HepG2 (cell line): ENCODE data around the gene FUCA2. TPM values are rescaled to one million over a fixed set of nuclear protein-coding genes. Genes with fewer than 3 reads are reported as not detected.

ENCODE experiments used
- ELF4 ChIP-seq: sonication (generic); formaldehyde crosslinking; IDR thresholded peaks from 2 replicates; pipeline ENCODE4 v1.5.0; 2020; ENCODE audit warnings: missing genetic modification reagents, mild to moderate bottlenecking, moderate library complexity, borderline replicate concordance
- FOXJ3 ChIP-seq: sonication (generic); formaldehyde crosslinking; IDR thresholded peaks from 2 replicates; pipeline ENCODE4 v1.4.0; 2020; ENCODE audit warnings: missing genetic modification reagents, mild to moderate bottlenecking, borderline replicate concordance
- SMYD3 ChIP-seq: sonication (generic); formaldehyde crosslinking; IDR thresholded peaks from 2 replicates; pipeline ENCODE4 v1.8.1; 2023; ENCODE audit warnings: mild to moderate bottlenecking, missing genetic modification reagents
- SNAPC2 ChIP-seq: sonication (generic); formaldehyde crosslinking; IDR thresholded peaks from 2 replicates; pipeline ENCODE4 v1.8.1; 2022; ENCODE audit warnings: mild to moderate bottlenecking, missing genetic modification reagents
- SRSF1 ChIP-seq: fragments of 200-400 bp; formaldehyde crosslinking; optimal IDR thresholded peaks from 2 replicates; pipeline ENCODE3; 2017; ENCODE audit warnings: mild to moderate bottlenecking, low read depth, low read length, moderate library complexity
- ZEB1 ChIP-seq: IDR thresholded peaks from 2 replicates; pipeline ENCODE4 v1.6.1; 2012; ENCODE audit warnings: mild to moderate bottlenecking, low read depth, inconsistent platforms; ENCODE audit not compliant: insufficient replicate concordance
- ZNF570 ChIP-seq: sonication (generic); formaldehyde crosslinking; IDR thresholded peaks from 2 replicates; pipeline ENCODE4 v1.4.0; 2020; ENCODE audit warnings: mild to moderate bottlenecking, missing genetic modification reagents, borderline replicate concordance
- ZNF589 ChIP-seq: sonication (generic); formaldehyde crosslinking; conservative IDR thresholded peaks from 2 replicates; pipeline ENCODE4 v1.8.0; 2022; ENCODE audit warnings: mild to moderate bottlenecking, moderate library complexity, missing genetic modification reagents
- ZNF75D ChIP-seq: sonication (generic); formaldehyde crosslinking; IDR thresholded peaks from 2 replicates; pipeline ENCODE4 v1.8.1; 2023; ENCODE audit warnings: missing genetic modification reagents, mild to moderate bottlenecking, borderline replicate concordance
- ZNF772 ChIP-seq: sonication (generic); formaldehyde crosslinking; IDR thresholded peaks from 2 replicates; pipeline ENCODE4 v1.5.0; 2020; ENCODE audit warnings: mild to moderate bottlenecking, missing genetic modification reagents
- polyA plus RNA-seq, 8 experiments: library from polyadenylated mRNA; depleted of rRNA in 3 of 8; stranded (reverse) in 7 of 8; unstranded in 1 of 8; fragments of >200 nt; fragmentation: Illumina TruSeq in 4 of 8; extraction: Trizol in 4 of 8; gene quantifications; 2 replicates each; pipeline versions ENCODE4 v1.2.1 to v1.2.3, GENCODE V29; 2011 to 2016; ENCODE audit warnings: low read depth in 4 of 8, missing spikeins in 1 of 8, mixed read lengths in 1 of 8; ENCODE audit not compliant: insufficient read depth in 1 of 8
- total RNA-seq, 5 experiments: library from RNA; depleted of rRNA; stranded (reverse); fragments of >200 nt; fragmentation: Illumina TruSeq; extraction: Trizol; gene quantifications; 2 replicates each; pipeline ENCODE4 v1.2.3, GENCODE V29; 2016; ENCODE audit warnings: low read depth in 1 of 5
- TF ChIP-seq, protein P1 (sequence below): sonication (generic); formaldehyde crosslinking; IDR thresholded peaks from 2 replicates; pipeline ENCODE4 v1.4.0; 2020; ENCODE audit warnings: low read depth, mild to moderate bottlenecking, missing genetic modification reagents
- TF ChIP-seq, protein P2 (sequence below): sonication (generic); formaldehyde crosslinking; IDR thresholded peaks from 2 replicates; pipeline ENCODE4 v1.4.0; 2020; ENCODE audit warnings: missing genetic modification reagents, borderline replicate concordance
- TF ChIP-seq, protein P3 (sequence below): sonication (generic); formaldehyde crosslinking; conservative IDR thresholded peaks from 2 replicates; pipeline ENCODE4 v1.4.0; 2020; ENCODE audit warnings: missing genetic modification reagents
- TF ChIP-seq, protein P4 (sequence below): sonication (generic); formaldehyde crosslinking; IDR thresholded peaks from 2 replicates; pipeline ENCODE4 v1.5.1; 2020; ENCODE audit warnings: missing genetic modification reagents, mild to moderate bottlenecking, borderline replicate concordance
- TF ChIP-seq, protein P5 (sequence below): sonication (generic); formaldehyde crosslinking; IDR thresholded peaks from 2 replicates; pipeline ENCODE4 v1.4.0; 2020; ENCODE audit warnings: missing genetic modification reagents
- TF ChIP-seq, protein P6 (sequence below): IDR thresholded peaks from 2 replicates; pipeline ENCODE4 v1.6.1; 2016; ENCODE audit warnings: low read depth

The FUCA2 gene
- total and polyA plus RNA-seq, 2 of the 13 experiments (the other 11 are each of a cell fraction or from before 2014, with no cell fraction given): 87.4 to 144 TPM

DNA sequence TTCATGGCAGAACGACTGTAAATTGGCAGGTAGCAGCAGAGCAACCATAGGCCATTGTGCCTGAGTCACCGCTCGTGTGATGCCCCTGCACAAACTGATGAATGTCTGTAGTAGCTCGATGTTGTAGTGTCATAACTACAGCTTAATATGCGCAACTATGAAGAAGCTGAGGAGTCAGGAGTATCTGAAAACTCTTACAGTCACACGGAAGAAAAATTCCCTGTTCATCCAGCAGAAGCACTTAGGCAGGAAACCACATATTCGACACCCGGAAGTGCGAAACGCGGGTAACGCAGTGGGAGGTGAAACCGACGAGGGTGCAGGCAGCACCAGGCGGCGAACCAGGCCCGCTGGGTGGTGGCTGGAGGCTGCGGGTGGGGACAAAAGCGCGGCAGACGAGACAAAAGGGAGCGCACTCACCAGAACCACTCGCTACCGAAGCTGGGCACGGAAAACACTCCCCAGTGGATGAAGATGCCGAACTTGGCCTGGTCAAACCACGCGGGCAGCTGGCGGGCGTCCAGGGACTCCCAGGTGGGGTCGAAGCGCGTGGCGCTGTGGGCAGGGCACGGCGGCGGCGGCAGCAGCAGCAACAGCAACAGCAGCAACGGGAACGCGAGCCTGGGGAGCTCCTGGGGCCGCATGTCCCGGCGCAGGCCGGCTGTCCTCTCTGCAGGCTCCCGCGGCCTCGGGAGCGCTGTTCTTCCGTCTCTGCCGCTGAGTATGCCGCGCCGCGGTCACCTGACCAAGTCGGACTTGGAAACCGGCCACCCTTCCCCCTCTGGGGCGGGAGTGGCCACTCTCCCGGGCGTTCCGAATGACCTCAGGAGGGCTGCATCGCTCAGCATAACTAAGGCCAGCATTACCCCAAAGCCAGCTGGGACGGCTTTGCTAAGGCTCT is at the start of gene FUCA2 (continued):
- TF ChIP-seq, protein P1, sequence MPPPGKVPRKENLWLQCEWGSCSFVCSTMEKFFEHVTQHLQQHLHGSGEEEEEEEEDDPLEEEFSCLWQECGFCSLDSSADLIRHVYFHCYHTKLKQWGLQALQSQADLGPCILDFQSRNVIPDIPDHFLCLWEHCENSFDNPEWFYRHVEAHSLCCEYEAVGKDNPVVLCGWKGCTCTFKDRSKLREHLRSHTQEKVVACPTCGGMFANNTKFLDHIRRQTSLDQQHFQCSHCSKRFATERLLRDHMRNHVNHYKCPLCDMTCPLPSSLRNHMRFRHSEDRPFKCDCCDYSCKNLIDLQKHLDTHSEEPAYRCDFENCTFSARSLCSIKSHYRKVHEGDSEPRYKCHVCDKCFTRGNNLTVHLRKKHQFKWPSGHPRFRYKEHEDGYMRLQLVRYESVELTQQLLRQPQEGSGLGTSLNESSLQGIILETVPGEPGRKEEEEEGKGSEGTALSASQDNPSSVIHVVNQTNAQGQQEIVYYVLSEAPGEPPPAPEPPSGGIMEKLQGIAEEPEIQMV (CRISPR knock-in tag): peak; percentile 71; the same call in 1 of the 2 replicates
- TF ChIP-seq SNAPC2 (peak; percentile 20), ZEB1 (no peak), SMYD3 (CRISPR knock-in tag) (peak; percentile 77), ELF4 (peak; percentile 82; the same call in 1 of the 2 replicates), SRSF1 (no peak), ZNF75D (CRISPR knock-in tag) (peak; percentile 95; the same call in 1 of the 2 replicates), ZNF772 (CRISPR knock-in tag) (peak; percentile 96), FOXJ3 (CRISPR knock-in tag) (no peak), ZNF570 (CRISPR knock-in tag) (peak; percentile 93; the same call in 1 of the 2 replicates), ZNF589 (CRISPR knock-in tag) (peak; percentile 66)
- TF ChIP-seq, protein P2, sequence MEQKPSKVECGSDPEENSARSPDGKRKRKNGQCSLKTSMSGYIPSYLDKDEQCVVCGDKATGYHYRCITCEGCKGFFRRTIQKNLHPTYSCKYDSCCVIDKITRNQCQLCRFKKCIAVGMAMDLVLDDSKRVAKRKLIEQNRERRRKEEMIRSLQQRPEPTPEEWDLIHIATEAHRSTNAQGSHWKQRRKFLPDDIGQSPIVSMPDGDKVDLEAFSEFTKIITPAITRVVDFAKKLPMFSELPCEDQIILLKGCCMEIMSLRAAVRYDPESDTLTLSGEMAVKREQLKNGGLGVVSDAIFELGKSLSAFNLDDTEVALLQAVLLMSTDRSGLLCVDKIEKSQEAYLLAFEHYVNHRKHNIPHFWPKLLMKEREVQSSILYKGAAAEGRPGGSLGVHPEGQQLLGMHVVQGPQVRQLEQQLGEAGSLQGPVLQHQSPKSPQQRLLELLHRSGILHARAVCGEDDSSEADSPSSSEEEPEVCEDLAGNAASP (CRISPR knock-in tag): no peak; the same call in 1 of the 2 replicates
- TF ChIP-seq, protein P3, sequence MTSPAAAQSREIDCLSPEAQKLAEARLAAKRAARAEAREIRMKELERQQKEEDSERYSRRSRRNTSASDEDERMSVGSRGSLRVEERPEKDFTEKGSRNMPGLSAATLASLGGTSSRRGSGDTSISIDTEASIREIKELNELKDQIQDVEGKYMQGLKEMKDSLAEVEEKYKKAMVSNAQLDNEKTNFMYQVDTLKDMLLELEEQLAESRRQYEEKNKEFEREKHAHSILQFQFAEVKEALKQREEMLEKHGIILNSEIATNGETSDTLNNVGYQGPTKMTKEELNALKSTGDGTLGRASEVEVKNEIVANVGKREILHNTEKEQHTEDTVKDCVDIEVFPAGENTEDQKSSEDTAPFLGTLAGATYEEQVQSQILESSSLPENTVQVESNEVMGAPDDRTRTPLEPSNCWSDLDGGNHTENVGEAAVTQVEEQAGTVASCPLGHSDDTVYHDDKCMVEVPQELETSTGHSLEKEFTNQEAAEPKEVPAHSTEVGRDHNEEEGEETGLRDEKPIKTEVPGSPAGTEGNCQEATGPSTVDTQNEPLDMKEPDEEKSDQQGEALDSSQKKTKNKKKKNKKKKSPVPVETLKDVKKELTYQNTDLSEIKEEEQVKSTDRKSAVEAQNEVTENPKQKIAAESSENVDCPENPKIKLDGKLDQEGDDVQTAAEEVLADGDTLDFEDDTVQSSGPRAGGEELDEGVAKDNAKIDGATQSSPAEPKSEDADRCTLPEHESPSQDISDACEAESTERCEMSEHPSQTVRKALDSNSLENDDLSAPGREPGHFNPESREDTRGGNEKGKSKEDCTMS: no peak
- TF ChIP-seq, protein P4, sequence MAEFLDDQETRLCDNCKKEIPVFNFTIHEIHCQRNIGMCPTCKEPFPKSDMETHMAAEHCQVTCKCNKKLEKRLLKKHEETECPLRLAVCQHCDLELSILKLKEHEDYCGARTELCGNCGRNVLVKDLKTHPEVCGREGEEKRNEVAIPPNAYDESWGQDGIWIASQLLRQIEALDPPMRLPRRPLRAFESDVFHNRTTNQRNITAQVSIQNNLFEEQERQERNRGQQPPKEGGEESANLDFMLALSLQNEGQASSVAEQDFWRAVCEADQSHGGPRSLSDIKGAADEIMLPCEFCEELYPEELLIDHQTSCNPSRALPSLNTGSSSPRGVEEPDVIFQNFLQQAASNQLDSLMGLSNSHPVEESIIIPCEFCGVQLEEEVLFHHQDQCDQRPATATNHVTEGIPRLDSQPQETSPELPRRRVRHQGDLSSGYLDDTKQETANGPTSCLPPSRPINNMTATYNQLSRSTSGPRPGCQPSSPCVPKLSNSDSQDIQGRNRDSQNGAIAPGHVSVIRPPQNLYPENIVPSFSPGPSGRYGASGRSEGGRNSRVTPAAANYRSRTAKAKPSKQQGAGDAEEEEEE (CRISPR knock-in tag): peak; percentile 59; the same call in 1 of the 2 replicates
- TF ChIP-seq, protein P5, sequence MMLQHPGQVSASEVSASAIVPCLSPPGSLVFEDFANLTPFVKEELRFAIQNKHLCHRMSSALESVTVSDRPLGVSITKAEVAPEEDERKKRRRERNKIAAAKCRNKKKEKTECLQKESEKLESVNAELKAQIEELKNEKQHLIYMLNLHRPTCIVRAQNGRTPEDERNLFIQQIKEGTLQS (CRISPR knock-in tag): no peak
- TF ChIP-seq, protein P6, sequence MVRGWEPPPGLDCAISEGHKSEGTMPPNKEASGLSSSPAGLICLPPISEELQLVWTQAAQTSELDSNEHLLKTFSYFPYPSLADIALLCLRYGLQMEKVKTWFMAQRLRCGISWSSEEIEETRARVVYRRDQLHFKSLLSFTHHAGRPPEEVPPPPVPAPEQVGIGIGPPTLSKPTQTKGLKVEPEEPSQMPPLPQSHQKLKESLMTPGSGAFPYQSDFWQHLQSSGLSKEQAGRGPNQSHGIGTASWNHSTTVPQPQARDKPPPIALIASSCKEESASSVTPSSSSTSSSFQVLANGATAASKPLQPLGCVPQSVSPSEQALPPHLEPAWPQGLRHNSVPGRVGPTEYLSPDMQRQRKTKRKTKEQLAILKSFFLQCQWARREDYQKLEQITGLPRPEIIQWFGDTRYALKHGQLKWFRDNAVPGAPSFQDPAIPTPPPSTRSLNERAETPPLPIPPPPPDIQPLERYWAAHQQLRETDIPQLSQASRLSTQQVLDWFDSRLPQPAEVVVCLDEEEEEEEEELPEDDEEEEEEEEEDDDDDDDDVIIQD (CRISPR knock-in tag): 0 out of 2 replicates have a peak, but pooled peaks have one; percentile 18
